ENCODE results near the gene TALDO1. TPM values are rescaled to one million over a fixed set of nuclear protein-coding genes. Genes with fewer than 3 reads are reported as not detected.

The TALDO1 gene
- total RNA-seq = 127 and 174 TPM in 2 replicates

GRCh38 chr11:747158-748006 is at the start of gene TALDO1:
TALDO1 (plus strand) TSS chr11:747464; CDS start chr11:747482, 18 bp downstream.

GRCh38 chr11:705646-706438 is 41.4 kb upstream of the TALDO1 start, which contains the start of gene EPS8L2:
EPS8L2 (plus strand) TSS chr11:706231; CDS start chr11:709408, 3,177 bp downstream.

GRCh38 chr11:777288-778255 is 30.3 kb downstream of the TALDO1 start, which contains the start of gene GATD1:
GATD1 (minus strand) TSS chr11:777487; CDS start chr11:777462, 25 bp downstream.

GRCh38 chr11:789943-790342 is 42.7 kb downstream of the TALDO1 start, which contains the start of gene CEND1:
CEND1 (minus strand) TSS chr11:790090; CDS start chr11:788576, 1,514 bp downstream.

GRCh38 chr11:798093-798713 is 50.9 kb downstream of the TALDO1 start, which contains the start of gene SLC25A22:
SLC25A22 (minus strand) TSS chr11:798281; CDS start chr11:795006, 3,275 bp downstream.

GRCh38 chr11:809287-810039 is 62.2 kb downstream of the TALDO1 start, which contains the start of gene RPLP2:
RPLP2 (plus strand) TSS chr11:809967; CDS start chr11:810235, 268 bp downstream.

Other genes with a start within 250 kb of the TALDO1 start
- 385 and 511 TPM in 2 replicates for gene RNH1, start 240.2 kb upstream of the TALDO1 start, total RNA-seq
- 68.8 and 70.8 TPM in 2 replicates for gene HRAS, start 211.9 kb upstream of the TALDO1 start, total RNA-seq
- gene LRRC56, start 209.9 kb upstream of the TALDO1 start, total RNA-seq = 0.95 and 1.0 TPM in 2 replicates
- gene LMNTD2, start 186.7 kb upstream of the TALDO1 start, total RNA-seq = 0.47 TPM in 1 of 2 replicates, not detected in the other
- gene RASSF7, start 186.5 kb upstream of the TALDO1 start, total RNA-seq = 0.34 and 2.0 TPM in 2 replicates
- gene PHRF1, start 171.0 kb upstream of the TALDO1 start, total RNA-seq = 17.9 and 18.0 TPM in 2 replicates
- gene IRF7, start 131.5 kb upstream of the TALDO1 start, total RNA-seq = 4.9 and 5.8 TPM in 2 replicates
- gene CDHR5, start 122.5 kb upstream of the TALDO1 start, total RNA-seq = not detected in 2 replicates
- gene SCT, start 120.3 kb upstream of the TALDO1 start, total RNA-seq = 0.43 and 0.47 TPM in 2 replicates
- under 0.01 TPM in 1 of 2 replicates, not detected in the other for gene DRD4, start 110.2 kb upstream of the TALDO1 start, total RNA-seq
- gene DEAF1, start 52.2 kb upstream of the TALDO1 start, total RNA-seq = 28.7 and 43.7 TPM in 2 replicates
- gene TMEM80, start 51.6 kb upstream of the TALDO1 start, total RNA-seq = 3.8 and 5.8 TPM in 2 replicates
- 64.5 and 88.6 TPM in 2 replicates for gene EPS8L2, start 41.2 kb upstream of the TALDO1 start, total RNA-seq
- gene GATD1, start 30.0 kb downstream of the TALDO1 start, total RNA-seq = 20.5 and 20.8 TPM in 2 replicates
- gene CEND1, start 42.6 kb downstream of the TALDO1 start, total RNA-seq = 0.69 and 2.0 TPM in 2 replicates
- 11.8 and 12.5 TPM in 2 replicates for gene SLC25A22, start 50.8 kb downstream of the TALDO1 start, total RNA-seq
- 7.1 and 9.9 TPM in 2 replicates for gene PIDD1, start 57.8 kb downstream of the TALDO1 start, total RNA-seq
- gene RPLP2, start 62.5 kb downstream of the TALDO1 start, total RNA-seq = 334 and 584 TPM in 2 replicates
- gene PNPLA2, start 71.5 kb downstream of the TALDO1 start, total RNA-seq = 18.8 TPM in 2 replicates
- 0.43 and 2.4 TPM in 2 replicates for gene CRACR2B, start 80.5 kb downstream of the TALDO1 start, total RNA-seq
- gene CD151, start 85.5 kb downstream of the TALDO1 start, total RNA-seq = 615 and 663 TPM in 2 replicates
- gene POLR2L, start 95.1 kb downstream of the TALDO1 start, total RNA-seq = 324 and 475 TPM in 2 replicates
- gene TSPAN4, start 95.4 kb downstream of the TALDO1 start, total RNA-seq = 130 and 162 TPM in 2 replicates
- gene CHID1, start 163.3 kb downstream of the TALDO1 start, total RNA-seq = 42.7 and 63.5 TPM in 2 replicates
- 22.9 and 27.0 TPM in 2 replicates for gene AP2A2, start 178.4 kb downstream of the TALDO1 start, total RNA-seq